ENCODE results near the gene TM9SF1.
A peak's percentile ranks its signal among the peaks of the same experiment; 100 is the strongest.

The TM9SF1 gene

DNA sequence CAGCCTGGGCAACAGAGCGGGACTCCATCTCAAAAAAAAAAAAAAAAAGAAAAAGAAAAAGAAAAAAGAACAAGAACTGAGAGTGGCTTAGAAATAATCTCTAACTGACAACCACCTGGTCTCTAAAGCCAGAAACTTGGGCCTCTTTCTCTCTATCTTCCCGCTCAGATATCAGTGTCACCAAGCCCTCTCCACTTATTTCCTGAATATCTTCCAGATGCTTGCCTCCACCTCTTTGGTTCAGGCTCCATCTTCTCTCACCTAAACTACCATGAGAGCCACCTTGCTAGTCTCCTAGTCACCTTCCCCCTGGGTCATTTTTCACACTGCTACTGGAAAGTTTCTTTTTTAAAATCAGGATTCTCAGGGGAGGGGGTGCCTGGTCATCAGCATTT lies 1.8 kb upstream of the TM9SF1 start:
- DNase-seq (ENCODE audit: low spot score): no peak

DNA sequence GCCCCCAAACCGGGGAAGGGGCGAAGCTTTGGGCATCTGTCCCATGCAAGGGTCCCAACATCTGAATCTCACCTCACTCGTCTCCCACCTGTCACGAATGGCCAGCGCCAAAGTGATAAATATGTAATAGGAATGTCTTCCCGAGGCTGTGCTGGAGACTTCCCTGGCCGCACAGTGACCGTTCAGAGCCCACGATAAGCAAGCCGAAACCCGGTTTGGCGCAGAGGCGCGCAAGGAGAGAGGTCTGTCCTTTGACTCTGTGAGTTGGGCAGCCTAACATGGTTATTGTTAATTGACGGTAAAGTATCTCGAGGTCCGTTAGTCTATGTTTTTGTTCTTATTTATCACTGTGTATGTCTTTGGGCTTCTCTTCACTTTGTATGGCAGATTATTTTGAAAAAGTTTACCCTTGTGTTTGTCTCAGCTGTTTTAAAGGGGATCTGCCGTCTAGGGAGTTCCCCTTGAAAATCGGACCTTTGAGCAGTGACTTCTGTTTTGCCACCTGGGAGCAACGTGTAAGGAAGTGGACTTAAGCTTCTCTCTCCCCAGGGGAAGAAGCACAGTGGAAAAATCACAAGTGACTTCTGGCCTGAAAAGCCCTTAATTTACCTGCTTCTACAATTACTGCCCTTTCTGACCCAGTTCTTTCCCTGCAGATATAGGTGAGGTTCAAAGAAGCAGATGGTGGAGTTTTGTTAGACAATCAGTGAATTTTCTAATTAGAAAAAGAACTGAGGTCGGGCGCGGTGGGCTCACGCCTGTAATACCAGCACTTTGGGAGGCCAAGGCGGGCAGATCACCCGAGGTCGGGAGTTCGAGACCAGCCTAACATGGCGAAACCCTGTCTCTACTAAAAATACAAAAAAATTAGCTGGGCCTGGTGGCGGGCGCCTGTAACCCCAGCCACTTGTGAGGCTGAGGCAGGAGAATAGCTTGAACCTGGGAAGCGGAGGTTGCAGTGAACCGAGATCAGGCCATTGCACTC lies 1.1 kb upstream of the TM9SF1 start:
- no peak for DNase-seq (ENCODE audit: low spot score)

DNA sequence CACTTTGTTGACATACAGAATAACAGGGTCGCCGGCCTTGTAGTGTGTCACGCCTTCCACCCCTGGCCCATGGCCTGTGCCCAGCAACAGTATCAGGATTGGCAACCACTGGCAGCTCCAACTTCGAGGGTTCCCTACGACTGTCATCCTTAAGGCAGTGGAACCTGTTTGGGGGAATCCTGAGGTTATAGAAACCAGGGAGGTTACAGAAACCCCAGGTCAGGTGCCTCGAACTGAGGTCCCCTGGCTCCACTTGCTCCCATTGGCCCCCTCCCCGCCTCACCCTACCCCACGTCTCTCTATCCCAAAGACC lies 412 bp downstream of the TM9SF1 start:
- DNase-seq (ENCODE audit: low spot score): no peak

DNA sequence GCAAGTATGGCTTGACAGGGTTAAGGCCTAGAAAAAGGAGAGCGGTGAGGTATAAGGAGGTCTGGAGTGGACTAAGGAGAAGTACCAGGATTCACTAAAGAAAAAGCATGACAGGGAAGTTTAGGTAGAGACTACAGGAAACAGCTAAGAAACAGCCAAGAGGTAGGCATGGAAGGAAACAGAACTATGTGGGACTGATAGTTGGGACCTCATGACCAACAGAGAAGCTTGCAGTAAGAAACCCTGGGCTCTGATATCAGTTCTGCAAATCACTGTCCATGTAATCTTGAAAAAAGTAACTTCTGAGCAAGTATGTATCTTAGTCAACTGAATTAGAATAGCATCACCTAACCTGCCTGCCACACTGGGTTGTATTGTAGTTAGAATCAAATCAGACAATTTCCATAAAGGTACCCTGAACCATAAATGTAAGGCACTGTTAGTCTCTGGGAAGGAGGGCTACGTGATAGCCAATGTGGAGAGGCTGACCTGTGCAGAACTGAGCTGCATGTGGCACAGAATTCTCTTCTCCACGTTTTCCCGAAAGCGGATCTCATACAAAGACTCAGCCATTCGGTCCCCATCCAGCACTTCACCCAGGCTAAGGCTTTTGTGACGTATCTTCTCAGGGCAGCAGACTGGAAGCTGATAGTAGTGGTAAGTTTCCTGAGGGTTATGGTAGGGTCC lies 912 bp downstream of the TM9SF1 start:
- no peak for DNase-seq (ENCODE audit: low spot score)

DNA sequence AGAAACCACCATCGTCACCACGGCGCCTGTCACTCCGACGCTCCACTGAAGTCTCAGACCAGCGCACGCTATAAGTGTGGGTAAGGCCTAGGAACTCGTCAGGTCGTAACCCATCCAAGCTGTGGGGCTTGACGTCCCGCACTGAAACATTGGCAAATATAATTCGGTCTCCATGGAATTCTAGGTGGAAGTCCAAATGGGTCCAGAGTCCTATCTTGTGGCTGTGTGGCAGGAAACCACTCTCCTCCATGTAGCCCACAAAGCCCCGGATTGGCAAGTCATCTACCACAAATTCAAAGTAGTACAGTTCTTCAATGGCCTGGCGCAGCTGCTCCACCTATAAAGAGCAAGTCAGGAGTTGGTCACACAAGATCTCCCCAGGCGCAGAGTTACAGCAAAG lies 2.3 kb downstream of the TM9SF1 start:
- DNase-seq (ENCODE audit: low spot score): no peak

DNA sequence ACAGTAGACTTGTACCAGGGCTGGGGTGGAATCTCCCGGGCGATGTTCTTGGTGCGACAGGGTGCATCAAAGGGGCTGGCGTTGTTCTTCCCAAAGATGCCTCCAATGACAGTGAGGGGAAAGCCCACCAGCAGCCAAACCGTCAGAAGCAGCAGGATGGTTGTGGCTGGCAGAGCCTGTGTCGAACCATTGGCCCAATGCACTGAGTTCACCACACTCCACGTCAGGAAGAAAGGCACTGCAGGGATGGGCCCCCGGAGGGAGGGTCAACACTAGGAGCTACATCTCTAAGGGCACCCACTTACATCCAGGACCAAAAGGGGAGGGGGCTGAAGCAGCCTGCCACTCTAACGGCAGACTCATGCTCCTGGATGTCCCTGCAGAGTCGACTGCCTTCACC lies 4.8 kb downstream of the TM9SF1 start:
- DNase-seq (ENCODE audit: low spot score): no peak

DNA sequence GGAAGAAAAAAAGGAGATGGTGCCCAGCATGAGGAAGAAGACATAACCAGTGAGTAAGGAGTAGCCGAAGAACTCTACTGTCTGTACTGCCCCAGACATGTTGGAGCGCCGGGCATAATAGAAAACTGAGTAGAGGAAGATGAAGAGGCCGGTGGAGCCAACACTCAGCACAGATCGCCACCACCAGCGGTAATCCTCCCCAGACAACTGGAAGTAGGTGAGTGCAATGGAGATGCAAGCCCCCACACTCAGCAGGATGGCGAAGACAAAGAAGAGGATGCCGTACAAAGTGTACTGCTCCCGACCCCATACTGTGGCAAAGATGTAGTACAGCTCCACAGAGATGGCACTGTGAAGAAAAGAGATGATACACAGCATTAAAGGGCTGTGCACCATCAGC lies 5.8 kb downstream of the TM9SF1 start:
- no peak for DNase-seq (ENCODE audit: low spot score)

DNA sequence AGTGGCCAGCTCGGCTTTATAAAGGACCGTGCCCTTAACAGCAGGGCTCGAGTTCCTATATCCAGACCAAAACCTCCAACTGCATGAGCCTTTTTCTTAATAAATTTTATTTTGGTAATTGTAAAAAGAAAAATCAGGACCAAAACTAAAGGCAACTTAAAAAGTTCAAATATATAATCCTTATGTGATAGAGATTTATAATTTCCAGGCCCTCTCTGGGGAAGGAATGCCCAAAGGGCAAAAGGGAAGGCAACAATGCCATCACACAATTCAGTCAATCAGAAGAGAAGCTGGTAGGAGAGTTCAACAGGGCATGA lies 6.2 kb downstream of the TM9SF1 start:
- DNase-seq (ENCODE audit: low spot score): no peak

DNA sequence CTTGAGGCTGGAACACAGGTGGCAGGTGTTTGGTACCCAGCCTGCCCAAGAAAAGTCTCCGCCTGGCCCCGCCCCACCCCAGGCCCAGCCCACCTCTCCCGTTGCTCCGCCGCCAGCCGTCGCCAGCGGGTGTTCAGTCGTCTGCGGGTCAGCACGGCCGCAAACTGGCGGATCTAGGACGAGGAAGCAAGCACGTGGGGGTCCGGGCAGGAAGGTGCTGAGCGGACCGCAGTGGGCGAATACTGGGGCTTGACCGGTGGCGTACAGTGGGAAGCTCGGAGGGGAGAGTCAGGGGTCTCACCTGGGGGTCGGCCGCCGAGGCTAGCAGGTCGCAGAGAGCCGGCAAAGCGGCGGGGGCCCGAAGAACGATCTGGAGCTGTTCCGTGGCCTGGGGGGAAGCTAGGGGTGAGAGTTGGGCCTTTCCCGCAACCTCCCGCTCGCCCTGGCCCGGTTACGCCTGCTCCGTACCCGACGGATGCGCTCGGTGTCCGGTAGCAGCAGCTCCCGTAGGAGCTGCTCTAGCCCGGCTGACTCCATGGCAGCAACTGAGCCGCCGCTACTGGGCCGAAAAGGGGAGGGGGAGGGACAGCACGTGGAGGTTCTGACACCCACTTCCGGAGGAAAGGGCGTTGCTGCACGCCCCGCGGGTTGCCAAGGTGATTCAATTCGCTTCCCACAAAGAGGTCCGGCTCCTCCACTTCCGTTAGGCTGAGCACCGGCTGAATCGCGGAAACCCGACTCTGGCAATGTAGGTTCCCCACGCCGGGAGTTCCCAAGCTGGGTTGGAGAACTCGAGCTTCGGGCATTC lies 6.8 kb downstream of the TM9SF1 start, which contains the start of gene IPO4:
IPO4 (minus strand) TSS at position 566 of the 808 bp plus-strand sequence; CDS start at position 537, 29 bp downstream.
- peak; percentile 97 for DNase-seq (ENCODE audit: low spot score)

DNA sequence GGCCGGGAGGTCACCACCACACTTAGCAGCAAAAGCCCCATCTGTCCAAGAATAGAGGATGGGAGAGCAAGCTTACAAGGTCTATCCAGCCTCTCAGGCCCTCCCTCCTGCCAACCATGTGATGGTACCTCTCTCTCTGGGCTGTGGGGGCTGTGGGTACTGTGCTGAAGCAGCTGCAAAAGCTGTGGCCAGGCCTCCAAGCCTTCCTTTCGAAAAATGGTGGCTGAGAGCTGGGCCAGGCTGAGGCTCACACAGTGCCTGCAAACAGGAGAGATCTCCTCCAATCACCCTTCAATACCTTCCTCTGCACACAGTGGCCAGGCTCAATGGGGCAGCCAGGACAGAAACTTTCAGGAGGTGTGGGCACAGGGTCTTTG lies 7.7 kb downstream of the TM9SF1 start:
- no peak for DNase-seq (ENCODE audit: low spot score)

DNA sequence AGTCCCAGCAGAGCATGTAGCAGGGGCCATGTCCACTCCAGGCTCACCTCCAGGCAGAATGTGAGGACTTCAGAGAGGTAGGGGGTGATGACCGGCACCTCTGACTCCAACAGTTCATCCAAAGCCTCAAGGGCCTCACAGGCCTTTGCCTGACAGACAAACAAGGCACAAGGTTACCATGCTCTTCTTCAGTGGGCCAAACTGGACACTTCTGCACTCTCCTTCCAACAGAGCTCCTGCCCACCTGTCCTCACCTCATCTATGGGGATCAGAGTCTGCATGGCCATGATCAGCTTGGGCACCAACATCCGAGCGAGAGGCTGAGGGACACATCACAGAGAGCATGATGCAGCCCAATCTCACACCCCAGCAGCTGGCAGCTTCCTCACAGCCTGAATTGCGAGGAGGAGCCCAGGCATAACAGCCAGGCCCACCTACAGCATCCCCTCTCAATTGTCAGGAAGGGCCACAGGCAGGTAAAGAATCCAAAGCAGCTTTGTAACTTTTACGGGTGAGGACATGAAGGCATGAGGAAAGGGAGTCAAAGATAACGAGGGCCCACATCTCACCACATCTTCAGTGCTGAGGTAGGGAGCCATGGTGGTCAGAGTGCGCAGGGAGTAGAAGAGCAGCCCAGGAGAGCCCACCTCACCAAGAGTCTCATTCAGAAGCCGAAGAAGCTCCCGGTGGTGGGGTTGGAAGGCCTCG lies 8.3 kb downstream of the TM9SF1 start:
- DNase-seq (ENCODE audit: low spot score): no peak

DNA sequence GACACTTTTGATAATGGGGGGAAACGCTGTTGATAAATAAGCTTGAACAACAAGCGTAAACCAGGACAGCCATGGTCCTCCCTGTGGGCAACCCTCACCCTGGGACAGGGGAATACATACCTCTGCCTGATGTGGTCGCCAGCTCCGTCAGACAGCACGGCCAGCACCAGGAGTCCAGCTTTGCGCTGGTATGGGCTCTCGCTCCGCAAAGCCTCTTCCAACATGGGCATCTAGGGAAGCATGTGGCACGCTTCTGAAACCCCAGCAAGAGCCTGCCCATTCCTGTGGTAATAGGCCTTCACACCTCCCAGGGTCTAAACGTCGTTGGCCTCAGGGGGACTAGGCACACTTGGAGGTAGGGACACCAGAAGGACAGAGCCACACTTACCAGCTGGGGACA lies 9.5 kb downstream of the TM9SF1 start:
- no peak for DNase-seq (ENCODE audit: low spot score)

DNA sequence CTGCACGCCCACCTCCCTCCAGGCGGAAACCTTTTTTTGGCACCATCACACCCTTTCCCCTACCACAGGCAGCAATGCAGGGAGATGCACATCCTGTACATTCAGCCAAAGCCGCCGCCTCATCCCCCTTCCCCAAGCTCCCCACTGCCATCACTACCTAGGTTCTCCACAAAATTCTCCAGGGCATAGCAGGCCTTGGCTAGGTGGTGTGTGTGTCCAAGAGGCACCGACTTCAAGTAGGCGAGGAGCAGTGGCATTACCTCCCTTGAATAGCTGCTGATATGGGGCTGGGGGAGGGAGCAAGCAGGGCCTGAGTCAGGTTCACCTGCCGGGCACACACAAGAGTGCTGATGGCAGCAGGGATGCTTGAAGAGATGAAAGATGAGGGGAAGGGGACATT lies 10.2 kb downstream of the TM9SF1 start:
- no peak for DNase-seq (ENCODE audit: low spot score)

DNA sequence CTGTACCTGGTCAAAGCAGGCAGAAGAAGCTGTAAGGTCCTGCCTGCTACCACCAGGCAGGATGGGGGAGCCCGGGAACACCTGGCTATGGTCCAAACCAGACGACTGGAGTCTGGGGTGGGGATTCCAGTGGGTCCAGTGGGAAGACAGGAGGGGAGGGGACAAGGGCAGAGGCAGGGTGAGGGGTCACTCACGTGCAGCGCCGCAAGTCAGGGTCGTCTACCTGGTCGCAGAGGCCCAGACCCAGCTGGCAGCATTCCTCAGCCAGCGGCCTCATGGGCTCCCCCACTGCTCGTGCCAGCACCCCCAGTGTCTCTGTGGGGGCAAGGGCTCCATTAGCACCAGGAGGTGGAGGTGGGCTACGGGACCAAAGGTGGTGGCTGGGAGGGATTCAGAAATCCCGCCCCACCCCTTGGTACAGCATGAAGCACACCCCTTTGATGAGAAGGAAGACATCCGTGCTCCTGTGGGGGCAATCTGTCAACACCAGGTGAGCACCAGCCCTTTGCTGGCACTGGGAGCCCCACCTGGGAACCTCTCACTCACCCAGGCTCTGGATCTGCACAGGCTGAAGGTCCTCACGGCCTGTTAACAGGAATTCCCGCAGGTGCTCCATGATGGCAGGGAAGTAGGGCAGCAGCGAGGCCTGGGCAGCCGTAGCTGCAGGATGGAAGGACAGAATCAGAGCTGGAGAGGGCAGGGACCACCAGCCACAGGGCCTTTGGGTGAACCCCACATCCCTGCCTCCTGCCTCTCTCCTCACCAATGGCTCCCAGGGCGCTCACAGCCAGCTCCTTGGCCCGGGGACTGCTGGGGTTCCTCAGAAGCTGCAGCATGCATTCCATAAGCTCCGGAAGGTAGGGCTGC lies 10.9 kb downstream of the TM9SF1 start:
- no peak for DNase-seq (ENCODE audit: low spot score)

DNA sequence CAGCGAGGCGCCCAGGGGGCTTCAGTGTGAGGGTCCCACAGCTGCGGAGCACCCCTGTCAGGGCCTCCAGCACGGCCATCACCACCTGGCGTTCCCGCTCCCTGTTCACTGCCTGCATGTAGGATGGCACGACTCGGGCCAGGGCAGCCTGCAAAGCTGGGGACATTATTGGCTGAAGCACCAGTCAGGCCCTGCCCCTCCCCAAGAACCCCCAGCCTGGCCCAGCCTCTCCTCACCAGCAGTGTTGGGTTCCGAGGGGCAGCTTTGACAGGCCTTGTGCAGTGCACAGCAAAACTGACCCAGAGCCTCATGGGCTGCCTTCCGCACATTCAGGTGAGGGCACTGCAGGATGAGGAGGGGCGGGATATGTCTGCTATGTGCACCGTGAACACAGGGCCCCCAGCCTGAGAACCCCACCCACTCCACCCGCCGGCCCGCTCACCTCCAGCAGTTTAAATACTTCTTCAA lies 12.2 kb downstream of the TM9SF1 start:
- DNase-seq (ENCODE audit: low spot score): no peak

DNA sequence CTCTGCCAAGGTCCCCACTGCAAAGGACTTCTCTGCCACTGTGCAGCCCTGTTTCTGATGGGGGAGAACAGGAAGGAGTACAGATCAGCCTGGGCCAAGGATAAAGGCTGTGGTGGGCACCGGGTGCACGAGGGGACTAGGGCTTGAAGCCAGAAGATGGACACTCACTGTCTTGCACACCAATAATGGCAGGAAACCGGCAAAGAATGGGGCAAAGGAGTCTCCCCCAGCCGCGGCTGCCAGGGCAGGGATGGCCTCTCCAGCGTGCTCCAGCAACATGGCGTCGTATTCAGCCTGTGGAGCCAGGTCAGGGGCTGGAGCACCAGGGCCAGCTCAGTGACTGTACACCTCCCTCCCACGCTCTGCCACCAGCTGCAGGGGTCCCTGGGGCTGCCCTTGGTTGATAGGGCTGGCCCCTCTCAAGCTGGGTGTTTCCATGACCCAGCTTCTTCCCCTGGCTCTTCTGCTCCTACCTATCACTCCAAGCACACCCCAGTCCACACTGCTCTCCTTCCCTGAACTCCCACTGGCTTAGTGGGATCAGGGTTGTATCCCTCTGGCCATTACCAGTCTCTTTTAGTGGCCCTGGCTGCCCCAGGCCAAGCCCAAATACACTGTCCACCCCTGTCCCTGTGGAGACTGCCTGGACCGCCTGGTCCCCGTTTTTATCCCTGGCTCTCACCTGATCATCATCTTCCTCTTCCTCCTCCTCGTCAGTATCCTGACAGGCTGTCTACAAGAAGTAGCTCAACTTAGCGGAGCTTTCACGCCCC lies 12.9 kb downstream of the TM9SF1 start:
- DNase-seq (ENCODE audit: low spot score): no peak

DNA sequence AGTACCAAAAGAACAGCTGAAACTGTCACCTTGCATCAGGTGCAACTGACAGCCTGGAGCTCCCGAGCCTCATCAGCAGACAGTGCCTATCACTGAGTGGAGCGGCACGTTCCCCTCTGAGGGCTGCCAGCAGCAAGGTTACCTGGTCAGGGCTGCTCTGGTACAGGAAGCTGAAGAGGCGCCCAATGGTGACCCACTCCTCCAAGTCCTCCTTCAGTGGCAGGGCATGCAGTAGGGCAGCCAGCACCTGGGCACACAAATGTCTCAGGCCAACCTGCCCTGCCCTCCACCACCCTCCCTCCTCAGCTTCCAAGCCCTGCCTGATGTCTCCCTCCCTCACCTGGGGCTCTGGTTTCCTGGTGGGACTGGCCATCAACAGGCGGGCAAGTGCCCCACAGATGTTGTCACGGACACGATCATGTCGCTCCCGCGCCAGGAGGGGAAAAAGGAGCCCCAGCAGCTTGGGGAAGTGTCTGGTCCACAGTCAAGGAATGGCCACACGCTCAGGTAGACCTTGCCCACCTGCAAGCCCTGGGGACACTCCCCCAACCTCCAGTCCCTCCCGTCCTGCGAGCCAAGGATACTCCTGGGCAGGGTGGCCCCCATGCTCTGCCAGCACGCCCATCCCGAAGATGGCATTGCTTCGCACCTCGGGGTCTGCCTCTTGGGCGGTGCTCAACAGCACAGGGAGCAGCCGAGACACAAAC lies 13.7 kb downstream of the TM9SF1 start:
- no peak for DNase-seq (ENCODE audit: low spot score)

DNA sequence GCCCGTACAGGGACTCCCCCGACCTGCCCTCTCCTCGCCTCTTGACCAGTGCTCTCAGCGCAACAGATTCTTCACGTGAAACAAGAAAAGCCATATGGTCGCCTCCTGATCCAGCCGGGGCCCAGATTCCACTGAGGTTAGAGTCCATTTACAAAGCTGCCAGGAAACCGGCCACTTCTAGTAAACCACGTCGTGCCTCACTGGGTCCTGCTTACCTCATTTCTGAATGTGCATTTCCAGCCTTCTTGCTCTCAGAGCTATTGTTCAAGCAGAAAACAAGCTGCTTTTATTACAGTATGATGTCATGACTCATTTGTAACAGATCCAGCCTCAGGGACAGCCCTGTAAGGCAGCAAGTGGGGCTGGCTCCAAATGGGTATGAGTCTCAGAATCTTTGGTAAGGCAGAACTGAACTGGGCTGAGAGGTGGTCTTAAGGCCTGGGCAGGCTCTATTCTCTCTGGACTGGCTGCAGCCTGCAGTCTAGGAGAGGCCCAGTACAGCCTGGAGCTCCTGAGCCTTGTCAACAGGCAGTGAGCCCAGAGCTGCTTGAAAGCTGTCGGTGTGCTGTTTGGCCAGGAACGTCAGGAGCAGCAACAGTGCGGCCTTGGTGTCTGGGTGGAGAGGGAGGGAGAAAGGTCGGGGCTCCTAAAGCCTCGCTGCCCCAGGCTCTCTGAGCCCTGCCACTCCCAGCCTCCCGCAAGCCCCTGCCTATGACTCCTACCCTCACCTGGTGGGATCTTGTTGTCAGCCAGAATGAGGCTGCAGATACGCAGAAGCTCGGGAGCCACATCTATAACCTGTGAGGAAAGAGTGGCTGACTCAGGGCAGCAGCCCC lies 15.1 kb downstream of the TM9SF1 start:
- no peak for DNase-seq (ENCODE audit: low spot score)

Measured in CD4-positive, alpha-beta T cell treated with Interleukin-6 at 100 ng/mL for 8 hours (primary cell).